HepG2 (cell line): ENCODE results near the gene SPCS2. TPM values are rescaled to one million over a fixed set of nuclear protein-coding genes. Genes with fewer than 3 reads are reported as not detected.
A peak's percentile ranks its signal among the peaks of the same experiment; 100 is the strongest.

ENCODE experiments used
- CEBPG ChIP-seq: IDR thresholded peaks from 2 replicates; pipeline ENCODE4 v1.6.1; 2016
- ELF4 ChIP-seq: sonication (generic); formaldehyde crosslinking; IDR thresholded peaks from 2 replicates; pipeline ENCODE4 v1.5.0; 2020; ENCODE audit warnings: missing genetic modification reagents, mild to moderate bottlenecking, moderate library complexity, borderline replicate concordance
- GPN1 ChIP-seq: sonication (generic); formaldehyde crosslinking; IDR thresholded peaks from 2 replicates; pipeline ENCODE4 v1.5.1; 2020; ENCODE audit warnings: missing genetic modification reagents, borderline replicate concordance
- HDAC2 ChIP-seq: sonication (generic); formaldehyde crosslinking; IDR thresholded peaks from 2 replicates; pipeline ENCODE4 v1.4.0; 2020; ENCODE audit warnings: missing genetic modification reagents
- HES4 ChIP-seq: sonication (generic); formaldehyde crosslinking; IDR thresholded peaks from 2 replicates; pipeline ENCODE4 v1.9.0; 2021; ENCODE audit warnings: mild to moderate bottlenecking, missing genetic modification reagents, borderline replicate concordance
- HOXA5 ChIP-seq: sonication (generic); formaldehyde crosslinking; IDR thresholded peaks from 2 replicates; pipeline ENCODE4 v1.4.0; 2020; ENCODE audit warnings: missing genetic modification reagents
- IKZF4 ChIP-seq: sonication (generic); formaldehyde crosslinking; IDR thresholded peaks from 2 replicates; pipeline ENCODE4 v1.5.1; 2020; ENCODE audit warnings: borderline replicate concordance, mild to moderate bottlenecking, low read depth, missing genetic modification reagents; ENCODE audit errors: not compliant biosample characterization
- MYC ChIP-seq: sonication (generic); formaldehyde crosslinking; IDR thresholded peaks from 2 replicates; pipeline ENCODE4 v1.9.0; 2021; ENCODE audit warnings: missing genetic modification reagents, borderline replicate concordance
- NFE2L2 ChIP-seq: fragments of 150-350 bp; IDR thresholded peaks from 2 replicates; pipeline ENCODE4 v1.6.1; 2014; ENCODE audit warnings: low read length
- RXRA ChIP-seq: sonication (generic); formaldehyde crosslinking; IDR thresholded peaks from 2 replicates; pipeline ENCODE4 v1.5.1; 2020; ENCODE audit warnings: missing genetic modification reagents
- STAG1 ChIP-seq: sonication (generic); formaldehyde crosslinking; IDR thresholded peaks from 2 replicates; pipeline ENCODE4 v1.4.0; 2020; ENCODE audit warnings: missing genetic modification reagents
- THYN1 ChIP-seq: sonication (generic); formaldehyde crosslinking; IDR thresholded peaks from 2 replicates; pipeline ENCODE4 v1.8.1; 2023; ENCODE audit warnings: low read depth, mild to moderate bottlenecking, moderate library complexity, missing genetic modification reagents, borderline replicate concordance
- TIGD3 ChIP-seq: sonication (generic); formaldehyde crosslinking; IDR thresholded peaks from 2 replicates; pipeline ENCODE4 v1.5.1; 2020; ENCODE audit warnings: mild to moderate bottlenecking, missing genetic modification reagents, borderline replicate concordance
- TOE1 ChIP-seq: sonication (generic); formaldehyde crosslinking; IDR thresholded peaks from 2 replicates; pipeline ENCODE4 v1.4.0; 2020; ENCODE audit warnings: mild to moderate bottlenecking, missing genetic modification reagents
- YEATS4 ChIP-seq: sonication (generic); formaldehyde crosslinking; IDR thresholded peaks from 2 replicates; pipeline ENCODE4 v1.4.0; 2020; ENCODE audit warnings: missing genetic modification reagents, borderline replicate concordance
- ZBTB1 ChIP-seq: sonication (generic); formaldehyde crosslinking; IDR thresholded peaks from 2 replicates; pipeline ENCODE4 v1.4.0; 2020; ENCODE audit warnings: missing genetic modification reagents, borderline replicate concordance
- ZNF441 ChIP-seq: sonication (generic); formaldehyde crosslinking; IDR thresholded peaks from 2 replicates; pipeline ENCODE4 v1.7.0; 2021; ENCODE audit warnings: missing genetic modification reagents, borderline replicate concordance
- polyA plus RNA-seq, 8 experiments: library from polyadenylated mRNA; depleted of rRNA in 3 of 8; stranded (reverse) in 7 of 8; unstranded in 1 of 8; fragments of >200 nt; fragmentation: Illumina TruSeq in 4 of 8; extraction: Trizol in 4 of 8; gene quantifications; 2 replicates each; pipeline versions ENCODE4 v1.2.1 to v1.2.3, GENCODE V29; 2011 to 2016; ENCODE audit warnings: low read depth in 4 of 8, missing spikeins in 1 of 8, mixed read lengths in 1 of 8; ENCODE audit not compliant: insufficient read depth in 1 of 8
- total RNA-seq, 5 experiments: library from RNA; depleted of rRNA; stranded (reverse); fragments of >200 nt; fragmentation: Illumina TruSeq; extraction: Trizol; gene quantifications; 2 replicates each; pipeline ENCODE4 v1.2.3, GENCODE V29; 2016; ENCODE audit warnings: low read depth in 1 of 5
- TF ChIP-seq, protein P1 (sequence below): IDR thresholded peaks from 2 replicates; pipeline ENCODE4 v1.6.1; 2016; ENCODE audit warnings: mild to moderate bottlenecking
- TF ChIP-seq, protein P2 (sequence below): sonication (generic); formaldehyde crosslinking; IDR thresholded peaks from 2 replicates; pipeline ENCODE4 v1.8.0; 2022; ENCODE audit warnings: mild to moderate bottlenecking, missing genetic modification reagents; ENCODE audit not compliant: insufficient replicate concordance
- TF ChIP-seq, protein P3 (sequence below), 2 experiments: sonication (generic) in 1 of 2; formaldehyde crosslinking in 1 of 2; IDR thresholded peaks; 2 replicates each; pipeline versions ENCODE4 v1.5.1 to v1.6.1; 2011 to 2020; ENCODE audit warnings: borderline replicate concordance in 1 of 2, low read depth in 1 of 2, low read length in 1 of 2, mild to moderate bottlenecking in 1 of 2, missing genetic modification reagents in 1 of 2, moderate library complexity in 1 of 2

SPCS2 gene
- total and polyA plus RNA-seq, 2 of the 13 experiments (the other 11 are each of a cell fraction or from before 2014, with no cell fraction given), result 87.3 to 142 TPM

DNA sequence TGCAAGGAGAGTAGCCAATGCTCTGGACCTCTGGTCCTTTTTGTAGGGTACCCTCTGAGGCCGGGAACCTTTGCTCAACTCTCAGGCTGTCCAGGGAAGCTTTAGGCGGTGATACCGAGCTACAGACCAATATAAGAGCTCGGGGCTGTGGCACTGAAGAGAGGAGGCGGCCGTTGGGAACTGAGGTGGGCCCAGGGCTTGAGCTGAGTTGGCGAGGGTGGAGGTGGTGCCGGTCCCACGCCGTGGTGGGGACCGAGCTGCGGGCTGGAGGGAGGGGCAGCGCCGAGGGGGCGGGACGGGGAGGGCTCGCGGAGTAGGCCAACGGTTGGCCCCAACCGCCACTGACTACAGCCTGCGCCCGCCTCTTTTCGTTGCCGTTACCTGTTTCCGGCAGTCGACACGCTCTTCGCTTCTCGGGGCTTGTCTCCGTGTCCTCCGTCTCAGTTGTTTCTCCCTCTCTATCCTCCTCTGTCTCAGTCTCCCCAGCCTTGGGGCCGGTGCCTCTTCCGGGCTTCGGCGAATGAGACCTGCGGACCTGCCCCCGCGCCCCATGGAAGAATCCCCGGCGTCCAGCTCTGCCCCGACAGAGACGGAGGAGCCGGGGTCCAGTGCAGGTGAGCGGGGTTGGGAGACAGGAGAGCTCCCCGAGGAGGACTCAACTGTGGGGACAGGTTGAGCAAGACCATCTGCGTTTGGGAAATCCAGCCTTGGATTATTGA is 39.6 kb downstream of the SPCS2 start, which contains the start of gene NEU3 (continued):
- TF ChIP-seq, protein P1, sequence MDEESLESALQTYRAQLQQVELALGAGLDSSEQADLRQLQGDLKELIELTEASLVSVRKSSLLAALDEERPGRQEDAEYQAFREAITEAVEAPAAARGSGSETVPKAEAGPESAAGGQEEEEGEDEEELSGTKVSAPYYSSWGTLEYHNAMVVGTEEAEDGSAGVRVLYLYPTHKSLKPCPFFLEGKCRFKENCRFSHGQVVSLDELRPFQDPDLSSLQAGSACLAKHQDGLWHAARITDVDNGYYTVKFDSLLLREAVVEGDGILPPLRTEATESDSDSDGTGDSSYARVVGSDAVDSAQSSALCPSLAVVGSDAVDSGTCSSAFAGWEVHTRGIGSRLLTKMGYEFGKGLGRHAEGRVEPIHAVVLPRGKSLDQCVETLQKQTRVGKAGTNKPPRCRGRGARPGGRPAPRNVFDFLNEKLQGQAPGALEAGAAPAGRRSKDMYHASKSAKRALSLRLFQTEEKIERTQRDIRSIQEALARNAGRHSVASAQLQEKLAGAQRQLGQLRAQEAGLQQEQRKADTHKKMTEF (CRISPR knock-in tag), result peak; percentile 61; the same call in 1 of the 2 replicates
- peak; percentile 16; the same call in 1 of the 2 replicates for TF ChIP-seq HOXA5 (CRISPR knock-in tag)
- TF ChIP-seq MYC (CRISPR knock-in tag), result peak; percentile 43; the same call in 1 of the 2 replicates
- TF ChIP-seq NFE2L2, result no peak
- TF ChIP-seq ELF4 (CRISPR knock-in tag), result peak; percentile 47; the same call in 1 of the 2 replicates
- TF ChIP-seq YEATS4, result 0 out of 2 replicates have a peak, but pooled peaks have one; percentile 36
- TF ChIP-seq STAG1, result no peak
- TF ChIP-seq ZBTB1, result no peak
- TF ChIP-seq HDAC2 (CRISPR knock-in tag), result 0 out of 2 replicates have a peak, but pooled peaks have one; percentile 35
- TF ChIP-seq TOE1, result no peak
- TF ChIP-seq THYN1 (CRISPR knock-in tag), result no peak
- TF ChIP-seq IKZF4, result no peak
- 0 out of 2 replicates have a peak, but pooled peaks have one; percentile 48 for TF ChIP-seq TIGD3
- TF ChIP-seq HES4 (CRISPR knock-in tag), result 0 out of 2 replicates have a peak, but pooled peaks have one; percentile 33
- TF ChIP-seq RXRA (CRISPR knock-in tag), result peak; percentile 46; the same call in 1 of the 2 replicates
- TF ChIP-seq GPN1 (CRISPR knock-in tag), result no peak
- TF ChIP-seq, protein P2, sequence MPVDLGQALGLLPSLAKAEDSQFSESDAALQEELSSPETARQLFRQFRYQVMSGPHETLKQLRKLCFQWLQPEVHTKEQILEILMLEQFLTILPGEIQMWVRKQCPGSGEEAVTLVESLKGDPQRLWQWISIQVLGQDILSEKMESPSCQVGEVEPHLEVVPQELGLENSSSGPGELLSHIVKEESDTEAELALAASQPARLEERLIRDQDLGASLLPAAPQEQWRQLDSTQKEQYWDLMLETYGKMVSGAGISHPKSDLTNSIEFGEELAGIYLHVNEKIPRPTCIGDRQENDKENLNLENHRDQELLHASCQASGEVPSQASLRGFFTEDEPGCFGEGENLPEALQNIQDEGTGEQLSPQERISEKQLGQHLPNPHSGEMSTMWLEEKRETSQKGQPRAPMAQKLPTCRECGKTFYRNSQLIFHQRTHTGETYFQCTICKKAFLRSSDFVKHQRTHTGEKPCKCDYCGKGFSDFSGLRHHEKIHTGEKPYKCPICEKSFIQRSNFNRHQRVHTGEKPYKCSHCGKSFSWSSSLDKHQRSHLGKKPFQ, result peak; percentile 47
- TF ChIP-seq, protein P3, sequence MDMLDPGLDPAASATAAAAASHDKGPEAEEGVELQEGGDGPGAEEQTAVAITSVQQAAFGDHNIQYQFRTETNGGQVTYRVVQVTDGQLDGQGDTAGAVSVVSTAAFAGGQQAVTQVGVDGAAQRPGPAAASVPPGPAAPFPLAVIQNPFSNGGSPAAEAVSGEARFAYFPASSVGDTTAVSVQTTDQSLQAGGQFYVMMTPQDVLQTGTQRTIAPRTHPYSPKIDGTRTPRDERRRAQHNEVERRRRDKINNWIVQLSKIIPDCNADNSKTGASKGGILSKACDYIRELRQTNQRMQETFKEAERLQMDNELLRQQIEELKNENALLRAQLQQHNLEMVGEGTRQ (IDR thresholded peaks at IDR 0.05; ENCODE audit: low read depth, low read length), result no peak
- TF ChIP-seq, protein P3 (CRISPR knock-in tag; IDR thresholded peaks at IDR 0.05; ENCODE audit: borderline replicate concordance), result 0 out of 2 replicates have a peak, but pooled peaks have one; percentile 19
- peak; percentile 28; the same call in 1 of the 2 replicates for TF ChIP-seq CEBPG
- TF ChIP-seq ZNF441, result no peak; the same call in 1 of the 2 replicates
